OCI-LY3 (cell line): ENCODE results near the gene TCF25.

ENCODE experiments used
- H2AFZ ChIP-seq: fragments of 200-600, 300-600 bp; shearing (Covaris generic); 2 replicates; pipeline ENCODE4 v1.6.0; 2014; ENCODE audit warnings: antibody characterized with exemption, low read depth, low read length
- H3K27ac ChIP-seq: fragments of 200-600, 300-600 bp; sonication (generic); 2 replicates; pipeline ENCODE4 v1.5.1; 2014; ENCODE audit warnings: mild to moderate bottlenecking, low read length, moderate library complexity, mixed read lengths
- H3K27me3 ChIP-seq: fragments of 200-600, 300-600 bp; sonication (generic); 2 replicates; pipeline ENCODE4 v1.6.1; 2014; ENCODE audit warnings: low read depth, low read length, mixed read lengths
- H3K36me3 ChIP-seq: fragments of 200-600, 300-600 bp; sonication (generic); replicated peaks from 2 replicates; pipeline ENCODE3; 2014; ENCODE audit warnings: low read depth, low read length, mixed read lengths
- H3K4me1 ChIP-seq: fragments of 300-600, 200-600 bp; sonication (generic); 2 replicates; pipeline ENCODE4 v1.6.1; 2014; ENCODE audit warnings: low read length, mixed read lengths
- H3K4me2 ChIP-seq: fragments of 200-600, 300-600 bp; sonication (generic); 2 replicates; pipeline ENCODE4 v1.6.1; 2014; ENCODE audit warnings: low read length, mixed read lengths
- H3K4me3 ChIP-seq: fragments of 300-600, 200-600 bp; sonication (generic); 2 replicates; pipeline ENCODE4 v1.5.1; 2014; ENCODE audit warnings: antibody characterized with exemption, mild to moderate bottlenecking, low read length, moderate library complexity
- H3K79me2 ChIP-seq: fragments of 300-600, 200-600 bp; shearing (Covaris generic); 2 replicates; pipeline ENCODE4 v1.6.1; 2014; ENCODE audit warnings: mild to moderate bottlenecking, low read length, mixed read lengths
- H3K9ac ChIP-seq: fragments of 300-600, 200-600 bp; shearing (Covaris generic); 2 replicates; pipeline ENCODE4 v1.6.0; 2014; ENCODE audit warnings: mild to moderate bottlenecking, low read length, moderate library complexity
- H3K9me3 ChIP-seq: fragments of 200-600, 300-600 bp; shearing (Covaris generic); 2 replicates; pipeline ENCODE4 v1.6.1; 2014; ENCODE audit warnings: low read length, mixed read lengths; ENCODE audit not compliant: insufficient read depth
- H4K20me1 ChIP-seq: fragments of 200-600, 300-600 bp; sonication (generic); 2 replicates; pipeline ENCODE4 v1.6.1; 2016; ENCODE audit warnings: low read length, mixed read lengths; ENCODE audit not compliant: insufficient read depth
- CTCF ChIP-seq: fragments of 200-600, 300-600 bp; sonication (generic); IDR thresholded peaks from 2 replicates; pipeline ENCODE4 v1.5.1; 2014; ENCODE audit warnings: antibody characterized with exemption, low read length, low read depth
- EZH2phosphoT487 ChIP-seq: fragments of 200-600 bp; shearing (Covaris generic); IDR thresholded peaks from 2 replicates; pipeline ENCODE4 v1.6.1; 2018; ENCODE audit warnings: antibody characterized with exemption, mixed run types, low read depth

TCF25 gene

GRCh38 chr16:89936034-89936433, 62.6 kb downstream of the TCF25 start:
- H3K36me3 ChIP-seq, result no peaks in the 10 kb centered on the region
- TF ChIP-seq EZH2phosphoT487, result no peak
- TF ChIP-seq CTCF, result no peak
- peaks cover 5% of the 10 kb centered on the region; the same call in 1 of the 2 replicates for H4K20me1 ChIP-seq
- H3K27me3 ChIP-seq, result peaks cover 10% of the 10 kb centered on the region; the same call in 1 of the 2 replicates
- H3K27ac ChIP-seq, result no peak overlapping the region
- no peak overlapping the region for H2AFZ ChIP-seq
- no peak overlapping the region for H3K4me3 ChIP-seq
- H3K4me1 ChIP-seq, result peaks cover 15% of the 10 kb centered on the region
- no peaks in the 10 kb centered on the region for H3K79me2 ChIP-seq
- no peaks in the 10 kb centered on the region for H3K9me3 ChIP-seq
- H3K4me2 ChIP-seq, result no peak overlapping the region
- no peak overlapping the region for H3K9ac ChIP-seq

- Histone ChIP-seq H3K27ac (no peak overlapping the region), H3K4me1 (peaks cover 10% of the 10 kb centered on the region), H3K4me2 (no peak overlapping the region), H3K36me3 (no peaks in the 10 kb centered on the region), H3K9me3 (no peaks in the 10 kb centered on the region), H3K27me3 (peaks cover 10% of the 10 kb centered on the region; the same call in 1 of the 2 replicates), H4K20me1 (peaks cover 4% of the 10 kb centered on the region; the same call in 1 of the 2 replicates), H3K79me2 (no peaks in the 10 kb centered on the region), H3K9ac (no peak overlapping the region), H3K4me3 (no peak overlapping the region), H2AFZ (no peak overlapping the region)
- TF ChIP-seq EZH2phosphoT487 (no peak), CTCF (no peak)
These were observed 63.1 kb downstream of the TCF25 start for GRCh38 chr16:89936508-89936907.

GRCh38 chr16:89936981-89937380, 63.6 kb downstream of the TCF25 start:
- Histone ChIP-seq H3K36me3 (no peaks in the 10 kb centered on the region), H3K27ac (no peak overlapping the region), H2AFZ (no peak overlapping the region), H3K9me3 (no peaks in the 10 kb centered on the region), H3K27me3 (peaks cover 10% of the 10 kb centered on the region; the same call in 1 of the 2 replicates), H3K79me2 (no peaks in the 10 kb centered on the region), H3K9ac (no peak overlapping the region), H4K20me1 (no peaks in the 10 kb centered on the region), H3K4me1 (peaks cover 5% of the 10 kb centered on the region), H3K4me2 (no peak overlapping the region), H3K4me3 (no peak overlapping the region)
- no peak for TF ChIP-seq CTCF
- no peak for TF ChIP-seq EZH2phosphoT487

- H3K27me3 ChIP-seq, result peaks cover 10% of the 10 kb centered on the region; the same call in 1 of the 2 replicates
- H3K4me1 ChIP-seq, result no peaks in the 10 kb centered on the region
- no peaks in the 10 kb centered on the region for H4K20me1 ChIP-seq
- H3K9ac ChIP-seq, result no peak overlapping the region
- H3K36me3 ChIP-seq, result no peaks in the 10 kb centered on the region
- H3K9me3 ChIP-seq, result no peaks in the 10 kb centered on the region
- no peaks in the 10 kb centered on the region for H3K79me2 ChIP-seq
- no peak overlapping the region for H3K4me2 ChIP-seq
- TF ChIP-seq EZH2phosphoT487 (no peak), CTCF (no peak)
- H2AFZ ChIP-seq, result no peak overlapping the region
- H3K27ac ChIP-seq, result no peak overlapping the region
- H3K4me3 ChIP-seq, result no peak overlapping the region
These were observed 64.9 kb downstream of the TCF25 start for GRCh38 chr16:89938175-89938885.
